ENCODE measurements around the gene TIMM22.

DNA sequence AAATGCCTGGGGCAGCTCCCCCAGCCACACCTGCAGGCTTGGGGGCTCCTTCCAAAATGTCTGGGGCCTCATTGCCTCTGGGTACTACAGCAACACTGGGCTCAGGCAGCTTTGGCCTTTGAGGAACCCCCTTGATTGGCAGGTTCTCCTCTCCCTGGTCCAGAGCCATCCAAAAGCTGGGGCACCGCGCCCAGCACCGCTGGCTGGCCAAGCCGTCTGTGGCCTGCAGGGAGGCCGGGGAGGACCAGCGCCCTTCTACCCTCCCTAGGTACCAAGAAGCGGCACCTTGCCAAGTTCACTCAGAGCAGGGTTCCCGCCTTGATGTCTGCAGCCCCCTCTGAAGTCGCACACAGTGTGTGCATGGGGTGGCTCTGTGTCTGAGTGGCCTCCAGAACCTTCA, 30.1 kb downstream of the TIMM22 start:
- TF ChIP-seq POLR2A (IDR thresholded peaks at IDR 0.05; ENCODE audit: low read length) (no peak), GATA1 (IDR thresholded peaks at IDR 0.05; ENCODE audit: low read depth, low read length) (no peak)

Data from erythroblast (primary cell).